Psoas muscle (tissue), 8 donors: Measurements from ENCODE around the gene PLEKHM3. TPM values are rescaled to one million over a fixed set of nuclear protein-coding genes. Genes with fewer than 3 reads are reported as not detected.

Experiments
- ATAC-seq, 4 donors: fragments of 200-7000 bp; cut with Tn5 transposase; one replicate each; pipeline ENCODE4 v1.9.1; 2020; ENCODE audit warnings: moderate library complexity in 3 of 4, mild to moderate bottlenecking in 2 of 4
- DNase-seq, 2 donors: peaks; one replicate each; pipeline ENCODE4 v3.0.0-alpha.2; 2020
- H3K27ac ChIP-seq: fragments of 200-600 bp; one replicate; pipeline ENCODE4 v1.8.0; 2022
- H3K27me3 ChIP-seq, 3 donors: fragments of 200-600 bp in 1 of 3; one replicate each; pipeline versions ENCODE4 v1.6.1 to v1.8.0; 2013 to 2022; ENCODE audit warnings: low read length in 2 of 3, mild to moderate bottlenecking in 2 of 3, moderate library complexity in 1 of 3; ENCODE audit not compliant: insufficient read depth in 3 of 3
- H3K36me3 ChIP-seq, 2 donors: fragments of 200-600 bp in 1 of 2; one replicate each; pipeline versions ENCODE4 v1.6.1 to v1.8.0; 2013 to 2022; ENCODE audit warnings: low read depth in 1 of 2, mild to moderate bottlenecking in 1 of 2, moderate library complexity in 1 of 2; ENCODE audit not compliant: insufficient read depth in 1 of 2
- H3K4me1 ChIP-seq: fragments of 200-600 bp; one replicate; pipeline ENCODE4 v1.8.0; 2022
- H3K4me3 ChIP-seq: fragments of 200-600 bp; one replicate; pipeline ENCODE4 v1.8.0; 2022; ENCODE audit warnings: mild to moderate bottlenecking
- H3K9me3 ChIP-seq: fragments of 200-600 bp; one replicate; pipeline ENCODE4 v1.8.0; 2022
- CTCF ChIP-seq: fragments of 200-600 bp; IDR thresholded peaks from one replicate; pipeline ENCODE4 v1.8.0; 2022; ENCODE audit warnings: antibody characterized with exemption
- WGBS, 3 donors: extraction: QIAGEN DNeasy Blood & Tissue Kit; methylation state at CpG; one replicate each; pipeline versions ENCODE4 v1.1.6 to v1.1.7; 2013; 5-methylcytosine and 5-hydroxymethylcytosine counted together
- intact Hi-C, 2 donors: fragments of 100-400 bp; cut with DNase I; formaldehyde crosslinking; loops; one replicate each; pipeline versions ENCODE4 v1.11.0 to v1.14.2; 2022
- polyA plus RNA-seq, 3 donors: library from polyadenylated mRNA; stranded (reverse); fragments of 200-250 nt; gene quantifications; one replicate each; pipeline ENCODE4 v1.2.3, GENCODE V29; 2013
- total RNA-seq, 4 donors: library from RNA; stranded (reverse); fragmentation: NEBNext Ultra II Directional in 2 of 4; extraction: Animal tissue kit (Norgen Biotek cat#: 25700) in 2 of 4; gene quantifications; one replicate each; pipeline versions ENCODE4 v1.2.1 to v1.2.4, GENCODE V29; 2021 to 2023
- donor health status: healthy with polysubstance abuse.
- donor health status: DM: no; HTN: no; CAD: no; lungs with moderate emphysema.
- donor health status: Bipolar disorder and iron deficiency.
- donor health status: healthy.
- donor health status: DM: yes; HTN: yes; CAD: no.
- donor health status: DM: no; HTN: no; CAD: no.
- donor health status: DM: no; HTN: no; CAD: no.
- donor health status: DM: yes; HTN: yes; CAD: no.

The PLEKHM3 gene
- total and polyA plus RNA-seq, 7 donors = 1.1 to 5.7 (median 4.0) TPM

- Histone ChIP-seq H3K4me1 (no peaks in the 10 kb centered on the region), H3K4me3 (no peak overlapping the region), H3K9me3 (no peaks in the 10 kb centered on the region), H3K27me3 (no peaks in the 10 kb centered on the region), H3K36me3 (peaks cover 6 to 10% of the 10 kb centered on the region in 2 donors), H3K27ac (no peak overlapping the region)
- TF ChIP-seq CTCF = no peak
- intact Hi-C loops = no loop called here
- WGBS, 3 donors = 94 to 95% (median 95%) methylated on average over 6 of the region's 6 CpGs
- DNase-seq = no peak
- no peak for ATAC-seq
Measured at GRCh38 chr2:207896525-207897285, 128.6 kb downstream of the PLEKHM3 start.

GRCh38 chr2:207895274-207895860 lies 130.0 kb downstream of the PLEKHM3 start:
- TF ChIP-seq CTCF = no peak

GRCh38 chr2:207892716-207893402 lies 132.5 kb downstream of the PLEKHM3 start:
- no peak for TF ChIP-seq CTCF
- no peak overlapping the region for H3K27ac ChIP-seq
- no peak for ATAC-seq

More at GRCh38 chr2:207895274-207895860, 130.0 kb downstream of the PLEKHM3 start:
- Histone ChIP-seq H3K4me1 (no peaks in the 10 kb centered on the region), H3K27me3 (no peaks in the 10 kb centered on the region), H3K27ac (no peak overlapping the region), H3K4me3 (no peak overlapping the region), H3K9me3 (no peaks in the 10 kb centered on the region), H3K36me3 (peaks cover under 1 to 8% of the 10 kb centered on the region in 2 donors)
- ATAC-seq = no peak
- 84 to 92% (median 89%) methylated on average over 5 of the region's 5 CpGs for WGBS, 3 donors
- no peak for DNase-seq
- intact Hi-C loops = no loop called here

GRCh38 chr2:207891086-207891844 lies 134.1 kb downstream of the PLEKHM3 start:
- intact Hi-C loops = no loop called here

More at GRCh38 chr2:207892716-207893402, 132.5 kb downstream of the PLEKHM3 start:
- WGBS, 3 donors = 57 to 66% (median 59%) methylated on average over 7 of the region's 7 CpGs
- H3K27me3 ChIP-seq = no peaks in the 10 kb centered on the region
- no peaks in the 10 kb centered on the region for H3K9me3 ChIP-seq
- intact Hi-C loops = no loop called here
- no peak for DNase-seq
- no peak overlapping the region for H3K4me3 ChIP-seq
- H3K36me3 ChIP-seq = peaks cover 0 to 2% of the 10 kb centered on the region in 2 donors
- no peaks in the 10 kb centered on the region for H3K4me1 ChIP-seq

More at GRCh38 chr2:207891086-207891844, 134.1 kb downstream of the PLEKHM3 start:
- Histone ChIP-seq H3K4me1 (no peaks in the 10 kb centered on the region), H3K27ac (no peak overlapping the region), H3K36me3 (peaks cover 0 to 2% of the 10 kb centered on the region in 2 donors), H3K4me3 (no peak overlapping the region), H3K9me3 (no peaks in the 10 kb centered on the region), H3K27me3 (no peaks in the 10 kb centered on the region)
- 84 to 93% (median 92%) methylated on average over 4 of the region's 4 CpGs for WGBS, 3 donors
- DNase-seq (no peak), ATAC-seq (no peak)
- TF ChIP-seq CTCF = no peak
